Measurements from ENCODE around the gene PLEKHG4B.
"Not testable (repeated sequence)": the region's sequence is repeated elsewhere in the genome, so short reads cannot be mapped to it uniquely, and the experiment has no call there.

PLEKHG4B gene

DNA sequence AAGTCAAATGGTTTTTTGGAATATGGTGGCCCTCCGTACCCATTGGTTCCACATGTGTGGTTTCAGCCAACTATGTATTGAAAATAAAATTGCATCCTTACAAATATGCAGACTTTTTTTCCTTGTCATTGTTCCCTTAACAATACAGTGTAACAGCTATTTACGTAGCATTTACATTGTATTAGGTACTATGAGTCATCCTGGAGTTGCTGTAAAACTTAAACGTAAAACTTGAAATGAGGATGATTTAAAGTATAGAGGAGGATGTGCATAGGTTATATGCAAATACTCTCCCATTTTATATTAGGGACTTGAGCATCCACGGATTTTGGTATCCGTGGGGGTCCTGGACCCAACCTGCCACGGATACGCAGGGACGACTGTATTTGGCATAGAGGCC is 142.5 kb downstream of the PLEKHG4B start:
- H3K27me3 ChIP-seq (ENCODE audit: insufficient read depth, low read length, poor library complexity) = no peaks in the 10 kb centered on the region
- H2AFZ ChIP-seq (ENCODE audit: low read depth, low read length) = no peak overlapping the region
- H3K4me2 ChIP-seq (ENCODE audit: insufficient read depth, low read length) = no peak overlapping the region
- H3K27ac ChIP-seq (ENCODE audit: low read length) = no peak overlapping the region
- peaks cover 84% of the 10 kb centered on the region for H3K36me3 ChIP-seq (ENCODE audit: insufficient read depth, low read length)
- no peak overlapping the region for H3K9ac ChIP-seq (ENCODE audit: low read depth, low read length)
- no peaks in the 10 kb centered on the region; the same call in 1 of the 2 replicates for H4K20me1 ChIP-seq (ENCODE audit: insufficient read depth, low read length)
- ATAC-seq (ENCODE audit: insufficient read depth, low read depth) (no peak), DNase-seq (no peak)
- TF ChIP-seq, protein P1, sequence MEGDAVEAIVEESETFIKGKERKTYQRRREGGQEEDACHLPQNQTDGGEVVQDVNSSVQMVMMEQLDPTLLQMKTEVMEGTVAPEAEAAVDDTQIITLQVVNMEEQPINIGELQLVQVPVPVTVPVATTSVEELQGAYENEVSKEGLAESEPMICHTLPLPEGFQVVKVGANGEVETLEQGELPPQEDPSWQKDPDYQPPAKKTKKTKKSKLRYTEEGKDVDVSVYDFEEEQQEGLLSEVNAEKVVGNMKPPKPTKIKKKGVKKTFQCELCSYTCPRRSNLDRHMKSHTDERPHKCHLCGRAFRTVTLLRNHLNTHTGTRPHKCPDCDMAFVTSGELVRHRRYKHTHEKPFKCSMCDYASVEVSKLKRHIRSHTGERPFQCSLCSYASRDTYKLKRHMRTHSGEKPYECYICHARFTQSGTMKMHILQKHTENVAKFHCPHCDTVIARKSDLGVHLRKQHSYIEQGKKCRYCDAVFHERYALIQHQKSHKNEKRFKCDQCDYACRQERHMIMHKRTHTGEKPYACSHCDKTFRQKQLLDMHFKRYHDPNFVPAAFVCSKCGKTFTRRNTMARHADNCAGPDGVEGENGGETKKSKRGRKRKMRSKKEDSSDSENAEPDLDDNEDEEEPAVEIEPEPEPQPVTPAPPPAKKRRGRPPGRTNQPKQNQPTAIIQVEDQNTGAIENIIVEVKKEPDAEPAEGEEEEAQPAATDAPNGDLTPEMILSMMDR (IDR thresholded peaks at IDR 0.05; ENCODE audit: borderline replicate concordance, extremely low read depth, low read length, poor library complexity, severe bottlenecking) = no peak
- TF ChIP-seq EZH2 (IDR thresholded peaks at IDR 0.05; ENCODE audit: borderline replicate concordance, low read depth, low read length, severe bottlenecking) = no peak
- H3K4me3 ChIP-seq (ENCODE audit: low read depth in 1 of 2, low read length in 2 of 2) = no peak overlapping the region
- no peaks in the 10 kb centered on the region for H3K4me1 ChIP-seq (ENCODE audit: insufficient read depth, low read length)
- H3K9me3 ChIP-seq (ENCODE audit: insufficient read depth, low read length, severe bottlenecking) = no peaks in the 10 kb centered on the region
- H3K79me2 ChIP-seq (ENCODE audit: insufficient read depth, low read length) = no peaks in the 10 kb centered on the region

- H3K4me3 ChIP-seq (ENCODE audit: low read depth in 1 of 2, low read length in 2 of 2); H3K27me3 ChIP-seq (ENCODE audit: insufficient read depth, low read length, poor library complexity); H3K9me3 ChIP-seq (ENCODE audit: insufficient read depth, low read length, severe bottlenecking); H4K20me1 ChIP-seq (ENCODE audit: insufficient read depth, low read length); H3K4me2 ChIP-seq (ENCODE audit: insufficient read depth, low read length); H3K79me2 ChIP-seq (ENCODE audit: insufficient read depth, low read length); H2AFZ ChIP-seq (ENCODE audit: low read depth, low read length); ATAC-seq (ENCODE audit: insufficient read depth, low read depth); H3K27ac ChIP-seq (ENCODE audit: low read length); DNase-seq; H3K4me1 ChIP-seq (ENCODE audit: insufficient read depth, low read length); H3K9ac ChIP-seq (ENCODE audit: low read depth, low read length): not testable (repeated sequence)
- H3K36me3 ChIP-seq (ENCODE audit: insufficient read depth, low read length) = peaks cover 84% of the 10 kb centered on the region
Measured at GRCh38 chr5:235527-235926, 143.6 kb downstream of the PLEKHG4B start.

GRCh38 chr5:237931-238330 is 146.0 kb downstream of the PLEKHG4B start:
- H3K4me3 ChIP-seq (ENCODE audit: low read depth in 1 of 2, low read length in 2 of 2); DNase-seq; ATAC-seq (ENCODE audit: insufficient read depth, low read depth); H3K9me3 ChIP-seq (ENCODE audit: insufficient read depth, low read length, severe bottlenecking); H3K27me3 ChIP-seq (ENCODE audit: insufficient read depth, low read length, poor library complexity); H3K79me2 ChIP-seq (ENCODE audit: insufficient read depth, low read length); H3K27ac ChIP-seq (ENCODE audit: low read length); H4K20me1 ChIP-seq (ENCODE audit: insufficient read depth, low read length); H3K9ac ChIP-seq (ENCODE audit: low read depth, low read length); H2AFZ ChIP-seq (ENCODE audit: low read depth, low read length); H3K4me2 ChIP-seq (ENCODE audit: insufficient read depth, low read length); H3K4me1 ChIP-seq (ENCODE audit: insufficient read depth, low read length): not testable (repeated sequence)
- peaks cover 83% of the 10 kb centered on the region for H3K36me3 ChIP-seq (ENCODE audit: insufficient read depth, low read length)
